ENCODE results near the gene TRIB2. TPM values are rescaled to one million over a fixed set of nuclear protein-coding genes. Genes with fewer than 3 reads are reported as not detected.
A peak's percentile ranks its signal among the peaks of the same experiment; 100 is the strongest.

Gene TRIB2
- polyA plus RNA-seq (2013, experiment 1 of 2) = 70.1 TPM
- polyA plus RNA-seq (2013, experiment 2 of 2) = 68.9 TPM

DNA sequence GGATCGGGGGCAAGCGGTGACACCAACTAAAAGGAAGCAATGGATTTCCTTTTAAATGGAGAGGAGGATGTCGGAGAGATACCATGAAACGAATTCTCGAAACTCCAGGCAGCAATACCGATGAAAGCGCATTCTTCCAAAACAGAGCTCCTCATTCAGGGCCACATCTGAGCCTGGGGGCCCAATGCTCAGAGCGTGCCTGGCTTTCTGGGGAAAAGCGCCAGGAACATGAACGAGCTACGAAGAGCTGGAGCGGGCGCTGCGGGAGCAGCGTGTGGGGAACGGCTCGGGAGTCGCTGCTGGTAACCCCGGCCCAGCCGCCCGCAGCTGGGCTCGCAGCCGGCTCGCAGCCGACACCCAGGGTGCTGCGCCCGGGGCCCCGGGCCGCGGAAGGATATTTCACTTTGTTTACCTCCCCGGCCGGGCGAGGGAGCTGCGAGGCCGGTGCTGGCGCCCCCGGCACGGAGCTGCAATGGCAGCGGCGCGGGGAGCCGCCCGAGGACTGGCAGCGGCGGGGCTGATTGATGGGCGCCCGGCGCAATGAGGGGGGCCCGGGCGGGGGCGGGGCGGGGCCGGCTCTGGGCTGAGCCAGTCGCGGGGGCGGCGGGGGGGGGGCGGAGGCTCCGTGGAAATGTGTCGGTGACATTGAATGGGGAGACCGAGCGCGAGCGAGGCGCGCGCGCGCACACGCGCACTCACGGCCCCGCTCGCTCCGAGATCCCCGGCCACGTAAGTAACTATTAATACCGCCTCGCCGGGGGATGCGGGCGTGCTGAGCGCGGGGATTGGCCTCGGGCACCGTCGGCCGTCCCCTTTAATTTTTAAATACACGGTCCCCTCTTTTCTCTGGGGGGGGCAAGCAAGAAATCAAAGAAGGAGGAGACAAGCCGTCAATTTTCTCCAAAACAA lies at the start of gene TRIB2:
TSS of gene TRIB2 (plus strand) at position 655 of the 909 bp plus-strand sequence. CDS start 1,372 bp downstream, outside the sequence.
- Histone ChIP-seq H2AFZ (ENCODE audit: low read depth, low read length) (peak within 1 kb of the TSS; percentile 1), H3K4ac (ENCODE audit: low read depth in 1 of 2, low read length in 2 of 2) (peak within 1 kb of the TSS; percentile 95 to 100), H4K8ac (ENCODE audit: low read length) (peak within 1 kb of the TSS; percentile 96), H3K4me2 (ENCODE audit: low read length, poor library complexity, severe bottlenecking) (peak within 1 kb of the TSS; percentile 91), H2BK120ac (ENCODE audit: low read depth, low read length) (peak within 1 kb of the TSS; percentile 96), H2BK5ac (ENCODE audit: low read depth, low read length, poor library complexity, severe bottlenecking) (peak within 1 kb of the TSS; percentile 60), H3K14ac (ENCODE audit: low read length in 2 of 2) (peak within 1 kb of the TSS; percentile 59 to 99), H3K79me1 (replicated peaks; ENCODE audit: low read length, poor library complexity, severe bottlenecking) (peaks cover 4% of the 10 kb centered on the region), H3K23ac (ENCODE audit: low read length in 2 of 2) (peak within 1 kb of the TSS; percentile 91 to 97), H3K36me3 (ENCODE audit: control insufficient read depth in 1 of 2, insufficient read depth in 2 of 2, low read depth in 1 of 2, low read length in 2 of 2) (no peaks in the 10 kb centered on the region), H3K4me1 (ENCODE audit: control insufficient read depth, insufficient read depth, low read depth, low read length) (peaks cover 11% of the 10 kb centered on the region), H3K4me3 (ENCODE audit: insufficient read depth in 1 of 2, low read depth in 1 of 2, low read length in 2 of 2) (peak within 1 kb of the TSS; percentile 70 to 94), H3K27ac (ENCODE audit: low read length, poor library complexity, severe bottlenecking) (peak within 1 kb of the TSS; percentile 81), H3K9ac (ENCODE audit: low read length) (peak within 1 kb of the TSS; percentile 94), H2AK5ac (ENCODE audit: low read length, severe bottlenecking) (peak within 1 kb of the TSS; percentile 18), H3K18ac (ENCODE audit: low read depth in 1 of 2, low read length in 2 of 2) (peak within 1 kb of the TSS; percentile 98 to 99), H3K27me3 (ENCODE audit: control insufficient read depth in 1 of 2, insufficient read depth in 1 of 2, low read length in 2 of 2) (no peaks in the 10 kb centered on the region), H2BK12ac (ENCODE audit: low read length in 2 of 2) (peak within 1 kb of the TSS; percentile 3 to 93), H4K91ac (ENCODE audit: low read length) (peak within 1 kb of the TSS; percentile 95), H2BK15ac (ENCODE audit: low read depth, poor library complexity, severe bottlenecking) (peak within 1 kb of the TSS; percentile 99), H3K9me3 (ENCODE audit: control insufficient read depth, low read length) (no peaks in the 10 kb centered on the region)
- 3% methylated on average over 26 of the region's 90 CpGs for WGBS
- peak; percentile 92 for DNase-seq

DNA sequence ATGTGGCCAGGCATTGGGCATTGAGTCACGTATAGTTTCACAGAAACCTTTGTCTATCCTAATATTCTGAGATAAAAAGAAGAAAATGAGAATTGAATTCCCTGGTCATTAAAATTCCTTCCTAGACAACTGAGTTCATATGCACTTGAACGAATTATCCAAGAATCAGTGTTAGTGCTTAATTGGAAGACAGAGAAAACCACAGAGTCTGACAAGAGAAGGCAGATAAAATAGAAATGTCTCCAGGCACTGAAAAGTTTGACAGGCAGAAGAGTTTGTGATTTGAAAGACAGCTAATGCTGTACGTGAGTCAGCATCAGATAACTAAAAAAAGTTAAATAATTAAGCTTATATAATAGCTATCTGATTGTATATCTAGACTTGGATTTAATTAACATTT lies 47.7 kb upstream of the TRIB2 start:
- no peak overlapping the region for H2BK5ac ChIP-seq (ENCODE audit: low read depth, low read length, poor library complexity, severe bottlenecking)
- H3K23ac ChIP-seq (ENCODE audit: low read length in 2 of 2) = no peak overlapping the region
- no peaks in the 10 kb centered on the region for H3K79me1 ChIP-seq (replicated peaks; ENCODE audit: low read length, poor library complexity, severe bottlenecking)
- no peaks in the 10 kb centered on the region for H3K36me3 ChIP-seq (ENCODE audit: control insufficient read depth in 1 of 2, insufficient read depth in 2 of 2, low read depth in 1 of 2, low read length in 2 of 2)
- no peak overlapping the region for H3K14ac ChIP-seq (ENCODE audit: low read length in 2 of 2)
- DNase-seq = no peak
- H3K27ac ChIP-seq (ENCODE audit: low read length, poor library complexity, severe bottlenecking) = no peak overlapping the region
- WGBS = 90% methylated on average over 1 of the region's 3 CpGs
- no peak overlapping the region for H2AK5ac ChIP-seq (ENCODE audit: low read length, severe bottlenecking)
- H4K91ac ChIP-seq (ENCODE audit: low read length) = no peak overlapping the region
- no peak overlapping the region for H4K8ac ChIP-seq (ENCODE audit: low read length)
- no peak overlapping the region for H2BK120ac ChIP-seq (ENCODE audit: low read depth, low read length)
- no peak overlapping the region for H3K4me3 ChIP-seq (ENCODE audit: insufficient read depth in 1 of 2, low read depth in 1 of 2, low read length in 2 of 2)
- peaks cover 16% of the 10 kb centered on the region for H3K9me3 ChIP-seq (ENCODE audit: control insufficient read depth, low read length)
- H3K4me1 ChIP-seq (ENCODE audit: control insufficient read depth, insufficient read depth, low read depth, low read length) = no peaks in the 10 kb centered on the region
- H3K9ac ChIP-seq (ENCODE audit: low read length) = no peak overlapping the region
- no peak overlapping the region for H2BK15ac ChIP-seq (ENCODE audit: low read depth, poor library complexity, severe bottlenecking)
- peaks cover 0 to 3% of the 10 kb centered on the region in 2 experiments for H3K27me3 ChIP-seq (ENCODE audit: control insufficient read depth in 1 of 2, insufficient read depth in 1 of 2, low read length in 2 of 2)
- no peak overlapping the region for H2AFZ ChIP-seq (ENCODE audit: low read depth, low read length)
- H2BK12ac ChIP-seq (ENCODE audit: low read length in 2 of 2) = no peak overlapping the region
- H3K4me2 ChIP-seq (ENCODE audit: low read length, poor library complexity, severe bottlenecking) = no peak overlapping the region
- no peak overlapping the region for H3K18ac ChIP-seq (ENCODE audit: low read depth in 1 of 2, low read length in 2 of 2)
- no peak overlapping the region for H3K4ac ChIP-seq (ENCODE audit: low read depth in 1 of 2, low read length in 2 of 2)

DNA sequence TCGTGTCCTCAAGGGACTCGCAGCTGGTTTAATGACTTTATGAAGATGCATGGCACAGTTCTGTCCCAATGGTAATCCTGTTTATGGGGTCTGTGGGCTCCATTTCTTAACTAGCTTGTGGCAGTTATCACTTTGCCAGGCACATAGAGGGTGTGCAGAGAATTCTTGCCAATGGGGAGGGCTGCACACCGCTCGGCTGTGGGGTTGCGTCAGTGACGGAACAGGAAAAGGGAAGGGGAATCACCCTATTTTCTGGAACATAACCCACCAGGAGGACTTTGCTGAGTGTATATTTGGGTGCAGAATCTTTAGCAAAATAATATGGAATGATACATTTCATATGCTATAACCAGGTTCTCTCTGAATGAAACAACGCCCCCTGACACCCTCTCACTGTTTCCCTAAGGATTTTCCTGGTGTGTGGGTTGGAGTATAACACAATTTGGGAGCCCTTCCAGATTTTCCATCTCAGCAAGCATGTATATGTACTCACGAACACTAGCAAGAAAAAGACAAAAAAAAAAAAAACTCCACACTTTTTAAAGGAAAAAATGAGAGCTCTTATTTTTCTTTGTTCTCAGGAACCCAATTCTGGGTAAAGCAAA lies 43.9 kb upstream of the TRIB2 start:
- Histone ChIP-seq H4K8ac (ENCODE audit: low read length) (no peak overlapping the region), H3K4ac (ENCODE audit: low read depth in 1 of 2, low read length in 2 of 2) (no peak overlapping the region), H3K4me1 (ENCODE audit: control insufficient read depth, insufficient read depth, low read depth, low read length) (no peaks in the 10 kb centered on the region), H3K18ac (ENCODE audit: low read depth in 1 of 2, low read length in 2 of 2) (peak overlapping the region; percentile 11 to 75), H3K9me3 (ENCODE audit: control insufficient read depth, low read length) (no peaks in the 10 kb centered on the region), H3K23ac (ENCODE audit: low read length in 2 of 2) (no peak overlapping the region), H3K14ac (ENCODE audit: low read length in 2 of 2) (no peak overlapping the region), H3K36me3 (ENCODE audit: control insufficient read depth in 1 of 2, insufficient read depth in 2 of 2, low read depth in 1 of 2, low read length in 2 of 2) (no peaks in the 10 kb centered on the region), H2AFZ (ENCODE audit: low read depth, low read length) (no peak overlapping the region), H3K4me2 (ENCODE audit: low read length, poor library complexity, severe bottlenecking) (no peak overlapping the region), H2BK12ac (ENCODE audit: low read length in 2 of 2) (no peak overlapping the region), H4K91ac (ENCODE audit: low read length) (no peak overlapping the region), H3K79me1 (replicated peaks; ENCODE audit: low read length, poor library complexity, severe bottlenecking) (no peaks in the 10 kb centered on the region), H3K4me3 (ENCODE audit: insufficient read depth in 1 of 2, low read depth in 1 of 2, low read length in 2 of 2) (no peak overlapping the region), H3K27me3 (ENCODE audit: control insufficient read depth in 1 of 2, insufficient read depth in 1 of 2, low read length in 2 of 2) (peaks cover 0 to 6% of the 10 kb centered on the region in 2 experiments), H2AK5ac (ENCODE audit: low read length, severe bottlenecking) (no peak overlapping the region), H3K27ac (ENCODE audit: low read length, poor library complexity, severe bottlenecking) (no peak overlapping the region), H2BK5ac (ENCODE audit: low read depth, low read length, poor library complexity, severe bottlenecking) (no peak overlapping the region), H2BK120ac (ENCODE audit: low read depth, low read length) (no peak overlapping the region), H2BK15ac (ENCODE audit: low read depth, poor library complexity, severe bottlenecking) (no peak overlapping the region), H3K9ac (ENCODE audit: low read length) (no peak overlapping the region)
- no peak for DNase-seq
- 98% methylated on average over 2 of the region's 8 CpGs for WGBS
